HG02798 (cell line): ENCODE measurements around the gene DCANP1.

Experiments used
- ATAC-seq: cut with Tn5 transposase; IDR thresholded peaks from one replicate; pipeline ENCODE4 v1.9.1; 2021; ENCODE audit warnings: mild to moderate bottlenecking; ENCODE audit not compliant: unreplicated experiment, poor library complexity

DCANP1 gene

GRCh38 chr5:135428586-135428985, 18.6 kb downstream of the DCANP1 start:
- ATAC-seq, result no peak

GRCh38 chr5:135426102-135427082, 20.8 kb downstream of the DCANP1 start:
- peak; percentile 80 for ATAC-seq

GRCh38 chr5:135425641-135426040, 21.5 kb downstream of the DCANP1 start:
- ATAC-seq, result no peak

- no peak for ATAC-seq
These were observed 23.3 kb downstream of the DCANP1 start for GRCh38 chr5:135423846-135424168.

GRCh38 chr5:135423146-135423845, 23.9 kb downstream of the DCANP1 start:
- ATAC-seq, result no peak

GRCh38 chr5:135422419-135422818, 24.7 kb downstream of the DCANP1 start:
- ATAC-seq, result no peak

- no peak for ATAC-seq
These were observed 30.1 kb downstream of the DCANP1 start for GRCh38 chr5:135417083-135417482.

GRCh38 chr5:135405082-135405481, 42.1 kb downstream of the DCANP1 start:
- no peak for ATAC-seq

GRCh38 chr5:135402031-135402430, 45.1 kb downstream of the DCANP1 start:
- ATAC-seq, result no peak

- no peak for ATAC-seq
These were observed 46.3 kb downstream of the DCANP1 start for GRCh38 chr5:135400866-135401265.

GRCh38 chr5:135399794-135400542, 47.2 kb downstream of the DCANP1 start:
- ATAC-seq, result no peak

- ATAC-seq, result peak; percentile 92
These were observed 48.0 kb downstream of the DCANP1 start, which contains the start of gene MACROH2A1 for GRCh38 chr5:135398855-135399793. Gene MACROH2A1, minus strand, starts transcription at chr5:135399231. Its CDS starts 10,138 bp downstream, at chr5:135389093.

GRCh38 chr5:135398160-135398854, 48.8 kb downstream of the DCANP1 start:
- peak; percentile 32 for ATAC-seq

- ATAC-seq, result no peak
These were observed 50.1 kb downstream of the DCANP1 start for GRCh38 chr5:135397084-135397483.

GRCh38 chr5:135396459-135397055, 50.6 kb downstream of the DCANP1 start:
- ATAC-seq, result no peak

- no peak for ATAC-seq
These were observed 51.3 kb downstream of the DCANP1 start for GRCh38 chr5:135395866-135396265.

GRCh38 chr5:135395451-135395850, 51.7 kb downstream of the DCANP1 start:
- no peak for ATAC-seq
